GM23338 (cell line): ENCODE measurements around the gene TMEM119. TPM values are rescaled to one million over a fixed set of nuclear protein-coding genes. Genes with fewer than 3 reads are reported as not detected.

Experiments used
- ATAC-seq: fragments of 200-7000 bp; cut with Tn5 transposase; 3 replicates; pipeline ENCODE4 v1.9.1; 2020
- DNase-seq: peaks from one replicate; pipeline ENCODE4 v3.0.0-alpha.2; 2015; ENCODE audit warnings: low spot score
- H2AFZ ChIP-seq: fragments of 200-600 bp; sonication (generic); 2 replicates; pipeline ENCODE4 v1.8.0; 2016; ENCODE audit warnings: antibody characterized with exemption, mild to moderate bottlenecking, moderate library complexity
- H3F3A ChIP-seq: fragments of 200-600 bp; sonication (generic); replicated peaks from 2 replicates; pipeline ENCODE4 v1.8.0; 2017; ENCODE audit warnings: antibody characterized with exemption, mixed run types, low read depth
- H3K27ac ChIP-seq: fragments of 200-600 bp; sonication (generic); 2 replicates; pipeline ENCODE4 v1.6.1; 2016; ENCODE audit warnings: low read depth
- H3K27me3 ChIP-seq: fragments of 200-600 bp; sonication (generic); 2 replicates; pipeline ENCODE4 v1.8.0; 2016; ENCODE audit warnings: mild to moderate bottlenecking, mixed run types, moderate library complexity; ENCODE audit not compliant: insufficient read depth
- H3K36me3 ChIP-seq: fragments of 200-600 bp; sonication (generic); 2 replicates; pipeline ENCODE4 v1.8.0; 2016; ENCODE audit warnings: mild to moderate bottlenecking; ENCODE audit not compliant: insufficient read depth
- H3K4me1 ChIP-seq: fragments of 200-600 bp; sonication (generic); 2 replicates; pipeline ENCODE4 v1.8.0; 2016; ENCODE audit warnings: mild to moderate bottlenecking, moderate library complexity; ENCODE audit not compliant: insufficient read depth
- H3K4me2 ChIP-seq: fragments of 200-600 bp; sonication (generic); 2 replicates; pipeline ENCODE4 v1.7.1; 2017; ENCODE audit warnings: mixed run types
- H3K4me3 ChIP-seq: fragments of 200-600 bp; sonication (generic); 2 replicates; pipeline ENCODE4 v1.6.1; 2016; ENCODE audit warnings: mixed run types
- H3K79me2 ChIP-seq: fragments of 200-600 bp; sonication (generic); replicated peaks from 2 replicates; pipeline ENCODE4 v1.8.0; 2017; ENCODE audit warnings: mild to moderate bottlenecking; ENCODE audit not compliant: insufficient read depth
- H3K9me2 ChIP-seq: fragments of 200-600 bp; sonication (generic); 2 replicates; pipeline ENCODE4 v1.8.0; 2017; ENCODE audit not compliant: insufficient read depth
- H4K20me1 ChIP-seq: fragments of 200-600 bp; sonication (generic); replicated peaks from 2 replicates; pipeline ENCODE4 v1.8.0; 2017; ENCODE audit warnings: mild to moderate bottlenecking; ENCODE audit not compliant: insufficient read depth
- H3K27ac Mint-ChIP-seq: 2 replicates; pipeline ENCODE4 v1.8.0; 2020; ENCODE audit warnings: inconsistent platforms, mild to moderate bottlenecking, moderate library complexity, mixed read lengths
- H3K27me3 Mint-ChIP-seq: 3 replicates; pipeline ENCODE4 v1.8.0; 2022; ENCODE audit warnings: low read depth, mild to moderate bottlenecking, moderate library complexity, mixed read lengths, inconsistent platforms; ENCODE audit not compliant: insufficient read depth, poor library complexity
- H3K36me3 Mint-ChIP-seq: 3 replicates; pipeline ENCODE4 v1.8.0; 2021; ENCODE audit warnings: low read depth, mild to moderate bottlenecking, inconsistent platforms, moderate library complexity, mixed read lengths
- H3K4me1 Mint-ChIP-seq: 3 replicates; pipeline ENCODE4 v1.8.0; 2020; ENCODE audit warnings: mild to moderate bottlenecking, inconsistent platforms, mixed read lengths
- H3K4me3 Mint-ChIP-seq: 3 replicates; pipeline ENCODE4 v1.8.0; 2021; ENCODE audit warnings: moderate library complexity, mild to moderate bottlenecking, inconsistent platforms, mixed read lengths
- H3K9me3 Mint-ChIP-seq: 3 replicates; pipeline ENCODE4 v1.8.0; 2020; ENCODE audit warnings: moderate library complexity, mild to moderate bottlenecking, inconsistent platforms, mixed read lengths
- CREB1 ChIP-seq: fragments of 250-450 bp; sonication (Bioruptor Pico); IDR thresholded peaks from 2 replicates; pipeline ENCODE4 v1.5.0; 2020; ENCODE audit warnings: low read depth, mild to moderate bottlenecking, moderate library complexity
- CTCF ChIP-seq, 2 experiments: fragments of 200-600 bp in 1 of 2; sonication (generic) in 1 of 2; conservative IDR thresholded peaks; 2 replicates each; pipeline versions ENCODE4 v1.5.1 to v1.6.1; 2016 to 2017; ENCODE audit warnings: antibody characterized with exemption in 2 of 2, low read depth in 2 of 2, mild to moderate bottlenecking in 2 of 2, moderate library complexity in 1 of 2
- EZH2 ChIP-seq: fragments of 200-600 bp; sonication (generic); IDR thresholded peaks from one replicate; pipeline ENCODE4 v1.8.0; 2017; ENCODE audit warnings: antibody characterized with exemption, mild to moderate bottlenecking, low read depth; ENCODE audit not compliant: unreplicated experiment
- EZH2phosphoT487 ChIP-seq: fragments of 200-600 bp; sonication (generic); IDR thresholded peaks from one replicate; pipeline ENCODE4 v1.8.1; 2018; ENCODE audit warnings: antibody characterized with exemption; ENCODE audit not compliant: unreplicated experiment
- JUNB ChIP-seq: IDR thresholded peaks from one replicate; pipeline ENCODE4 v1.6.1; 2016; ENCODE audit warnings: antibody characterized with exemption; ENCODE audit not compliant: unreplicated experiment
- NANOG ChIP-seq: IDR thresholded peaks from 2 replicates; pipeline ENCODE4 v1.6.1; 2016; ENCODE audit warnings: antibody characterized with exemption, borderline replicate concordance
- POLR2AphosphoS5 ChIP-seq: IDR thresholded peaks from 2 replicates; pipeline ENCODE4 v1.6.1; 2016; ENCODE audit warnings: antibody characterized with exemption, low read depth
- STAT1 ChIP-seq: IDR thresholded peaks from one replicate; pipeline ENCODE4 v1.6.1; 2016; ENCODE audit warnings: antibody characterized with exemption; ENCODE audit not compliant: unreplicated experiment
- ZNF114 ChIP-seq: fragments of 250-450 bp; sonication (Bioruptor Pico); IDR thresholded peaks from 2 replicates; pipeline ENCODE4 v1.5.0; 2020; ENCODE audit warnings: mild to moderate bottlenecking, moderate library complexity
- ZNF331 ChIP-seq: fragments of 250-450 bp; sonication (Bioruptor Pico); IDR thresholded peaks from 2 replicates; pipeline ENCODE4 v1.5.0; 2020; ENCODE audit warnings: low read depth, mild to moderate bottlenecking, moderate library complexity
- ZNF462 ChIP-seq: fragments of 250-450 bp; sonication (Bioruptor Pico); IDR thresholded peaks from 2 replicates; pipeline ENCODE4 v1.5.0; 2020; ENCODE audit warnings: mild to moderate bottlenecking, moderate library complexity
- polyA plus RNA-seq: library from polyadenylated mRNA; unstranded; fragments of >200 nt; fragmentation: Nextera tagmentation; extraction: Ambion mirVana; gene quantifications from 2 replicates; pipeline ENCODE4 v1.2.1, GENCODE V29; 2016
- total RNA-seq: library from RNA; depleted of rRNA; stranded (reverse); fragments of >200 nt; shearing (Covaris generic); gene quantifications from 2 replicates; pipeline ENCODE4 v1.2.3, GENCODE V29; 2014
- TF ChIP-seq, protein P1 (sequence below): IDR thresholded peaks from one replicate; pipeline ENCODE4 v1.6.1; 2018; ENCODE audit warnings: antibody characterized with exemption; ENCODE audit not compliant: unreplicated experiment

TMEM119 gene
- total and polyA plus RNA-seq, 2 experiments from 2014 or later, result 0.06 to 0.07 TPM

DNA sequence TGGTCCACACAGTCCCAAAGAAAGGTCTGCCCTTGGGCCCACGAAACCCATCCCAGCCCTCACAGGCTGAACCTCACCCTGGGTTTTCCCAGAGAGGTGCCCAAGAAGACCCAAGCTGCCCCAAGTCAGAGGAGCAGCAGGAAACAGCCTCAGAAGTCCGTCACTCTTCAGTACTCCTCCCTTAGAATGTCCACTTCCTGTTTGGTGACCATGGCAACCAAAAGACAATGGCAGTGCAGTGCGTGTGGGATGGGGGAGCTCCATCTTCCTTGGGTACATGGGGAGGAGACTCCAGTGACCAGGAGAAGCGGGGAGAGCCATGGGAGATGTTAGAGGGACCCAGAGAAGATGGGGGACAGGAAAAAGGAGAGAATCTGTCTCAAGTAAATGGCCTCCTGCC is 24.5 kb upstream of the TMEM119 start (continued):
- TF ChIP-seq CTCF (conservative IDR thresholded peaks at IDR 0.05; ENCODE audit: low read depth in 2 of 2) (no peak), ZNF331 (CRISPR knock-in tag) (no peak), EZH2phosphoT487 (no peak)

DNA sequence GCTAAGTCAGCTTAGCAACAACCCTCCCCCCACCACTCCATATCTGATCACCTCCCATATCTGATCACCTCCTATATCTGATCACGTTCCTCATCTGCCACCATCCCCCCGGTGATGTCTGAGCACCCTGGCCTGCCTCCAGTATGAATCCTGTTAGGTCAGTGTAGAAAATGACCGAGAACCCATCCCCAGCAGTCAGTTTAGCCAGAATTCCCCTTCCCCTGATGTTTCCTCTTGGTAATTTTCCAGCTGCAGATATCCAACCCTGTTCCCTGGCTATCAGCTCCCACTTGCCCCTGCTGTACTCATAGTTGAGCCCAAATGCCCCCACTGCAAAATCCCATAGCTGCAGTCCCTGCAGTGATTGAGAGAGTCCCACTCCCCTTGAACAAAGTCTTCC is 23.3 kb upstream of the TMEM119 start:
- H3K9me3 Mint-ChIP-seq, result peaks cover 8% of the 10 kb centered on the region
- Histone ChIP-seq H2AFZ (no peak overlapping the region), H3K79me2 (no peaks in the 10 kb centered on the region), H4K20me1 (no peaks in the 10 kb centered on the region), H3K27ac (no peak overlapping the region), H3K4me3 (no peak overlapping the region), H3K9me2 (peaks cover 7% of the 10 kb centered on the region; the same call in 1 of the 2 replicates), H3K27me3 (no peaks in the 10 kb centered on the region), H3K4me2 (no peak overlapping the region), H3K36me3 (no peaks in the 10 kb centered on the region), H3K4me1 (peaks cover 6% of the 10 kb centered on the region; the same call in 1 of the 2 replicates), H3F3A (0 out of 2 replicates have a peak, but pooled peaks cover 7% of the 10 kb centered on the region)
- DNase-seq (no peak), ATAC-seq (no peak)
- peaks cover 13% of the 10 kb centered on the region for H3K27me3 Mint-ChIP-seq
- H3K4me3 Mint-ChIP-seq, result no peak overlapping the region
- H3K36me3 Mint-ChIP-seq, result peaks cover 6% of the 10 kb centered on the region; the same call in 2 of the 3 replicates
- peaks cover 25% of the 10 kb centered on the region for H3K4me1 Mint-ChIP-seq
- no peak overlapping the region for H3K27ac Mint-ChIP-seq
- no peak for TF ChIP-seq CTCF (conservative IDR thresholded peaks at IDR 0.05; ENCODE audit: low read depth in 2 of 2)
- TF ChIP-seq ZNF331 (CRISPR knock-in tag), result no peak
- TF ChIP-seq, protein P1, sequence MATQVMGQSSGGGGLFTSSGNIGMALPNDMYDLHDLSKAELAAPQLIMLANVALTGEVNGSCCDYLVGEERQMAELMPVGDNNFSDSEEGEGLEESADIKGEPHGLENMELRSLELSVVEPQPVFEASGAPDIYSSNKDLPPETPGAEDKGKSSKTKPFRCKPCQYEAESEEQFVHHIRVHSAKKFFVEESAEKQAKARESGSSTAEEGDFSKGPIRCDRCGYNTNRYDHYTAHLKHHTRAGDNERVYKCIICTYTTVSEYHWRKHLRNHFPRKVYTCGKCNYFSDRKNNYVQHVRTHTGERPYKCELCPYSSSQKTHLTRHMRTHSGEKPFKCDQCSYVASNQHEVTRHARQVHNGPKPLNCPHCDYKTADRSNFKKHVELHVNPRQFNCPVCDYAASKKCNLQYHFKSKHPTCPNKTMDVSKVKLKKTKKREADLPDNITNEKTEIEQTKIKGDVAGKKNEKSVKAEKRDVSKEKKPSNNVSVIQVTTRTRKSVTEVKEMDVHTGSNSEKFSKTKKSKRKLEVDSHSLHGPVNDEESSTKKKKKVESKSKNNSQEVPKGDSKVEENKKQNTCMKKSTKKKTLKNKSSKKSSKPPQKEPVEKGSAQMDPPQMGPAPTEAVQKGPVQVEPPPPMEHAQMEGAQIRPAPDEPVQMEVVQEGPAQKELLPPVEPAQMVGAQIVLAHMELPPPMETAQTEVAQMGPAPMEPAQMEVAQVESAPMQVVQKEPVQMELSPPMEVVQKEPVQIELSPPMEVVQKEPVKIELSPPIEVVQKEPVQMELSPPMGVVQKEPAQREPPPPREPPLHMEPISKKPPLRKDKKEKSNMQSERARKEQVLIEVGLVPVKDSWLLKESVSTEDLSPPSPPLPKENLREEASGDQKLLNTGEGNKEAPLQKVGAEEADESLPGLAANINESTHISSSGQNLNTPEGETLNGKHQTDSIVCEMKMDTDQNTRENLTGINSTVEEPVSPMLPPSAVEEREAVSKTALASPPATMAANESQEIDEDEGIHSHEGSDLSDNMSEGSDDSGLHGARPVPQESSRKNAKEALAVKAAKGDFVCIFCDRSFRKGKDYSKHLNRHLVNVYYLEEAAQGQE, result no peak
- no peak for TF ChIP-seq STAT1
- TF ChIP-seq ZNF114 (CRISPR knock-in tag), result no peak
- no peak for TF ChIP-seq NANOG
- no peak for TF ChIP-seq ZNF462 (CRISPR knock-in tag)
- no peak for TF ChIP-seq JUNB
- no peak for TF ChIP-seq POLR2AphosphoS5
- no peak for TF ChIP-seq EZH2
- TF ChIP-seq CREB1 (CRISPR knock-in tag), result no peak
